K562 treated with DMSO at 1 percent for 12 hours (cell line): Measurements from ENCODE around the gene GINS3. TPM values are rescaled to one million over a fixed set of nuclear protein-coding genes. Genes with fewer than 3 reads are reported as not detected.

Experiments used
- total RNA-seq: library from RNA; unstranded; fragments of 300-600 nt; gene quantifications from 2 replicates; pipeline ENCODE4 v1.2.3, GENCODE V29; 2022; ENCODE audit not compliant: insufficient read depth

The GINS3 gene
- 9.9 and 16.7 TPM in 2 replicates for total RNA-seq

DNA sequence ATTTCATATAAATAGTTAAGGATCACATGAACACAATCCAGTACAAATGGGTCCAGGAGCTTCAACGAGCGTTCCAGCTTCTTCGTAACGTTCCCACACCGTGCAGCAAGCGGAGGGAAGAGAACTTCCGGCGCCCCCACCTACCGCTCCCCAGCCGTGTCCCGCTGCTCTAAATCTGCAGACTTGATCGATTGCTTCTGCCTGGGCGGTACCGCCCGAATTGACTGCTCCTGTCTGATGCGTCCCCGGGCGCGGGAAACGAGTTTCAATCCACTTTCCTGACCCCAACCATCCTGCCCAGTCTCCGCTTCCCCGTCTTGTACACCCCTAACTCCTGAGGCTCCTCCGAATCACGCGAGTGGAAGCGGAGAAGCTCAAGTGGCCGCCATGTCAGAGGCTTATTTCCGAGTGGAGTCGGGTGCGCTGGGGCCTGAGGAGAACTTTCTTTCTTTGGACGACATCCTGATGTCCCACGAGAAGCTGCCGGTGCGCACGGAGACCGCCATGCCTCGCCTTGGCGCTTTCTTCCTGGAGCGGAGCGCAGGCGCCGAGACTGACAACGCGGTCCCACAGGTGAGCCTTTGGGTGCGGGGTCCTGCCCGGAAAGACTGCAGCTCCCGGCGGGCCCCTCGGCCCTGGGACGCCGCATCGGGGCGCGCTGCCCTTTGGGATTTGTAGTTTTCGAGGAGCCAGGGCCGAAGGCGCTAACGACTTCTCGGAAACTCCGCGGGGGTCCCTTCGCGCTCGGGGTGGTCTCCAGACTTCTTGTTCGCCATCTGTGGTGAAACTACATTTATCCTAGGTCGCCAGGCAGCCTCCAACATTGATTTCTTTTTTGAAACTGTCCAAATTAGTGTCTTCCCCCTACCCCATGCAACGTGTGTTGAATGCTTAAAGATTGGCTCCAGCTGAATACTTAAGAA lies at the start of gene GINS3:
Gene GINS3 (plus strand): TSS at position 257 of the 923 bp plus-strand sequence. CDS start 131 bp downstream, at position 388.

Other genes starting within 250 kb of the GINS3 start
- 82.4 and 124 TPM in 2 replicates for gene CSNK2A2, start 194.4 kb upstream of the GINS3 start, total RNA-seq
- gene PRSS54, start 97.4 kb upstream of the GINS3 start, total RNA-seq, result not detected in 2 replicates
- gene NDRG4, start 107.7 kb downstream of the GINS3 start, total RNA-seq, result not detected in 2 replicates
- 8.7 and 11.4 TPM in 2 replicates for gene SETD6, start 123.0 kb downstream of the GINS3 start, total RNA-seq
- gene CNOT1, start 237.4 kb downstream of the GINS3 start, total RNA-seq, result 52.3 and 157 TPM in 2 replicates